ENCODE data around the gene AUTS2. TPM values are rescaled to one million over a fixed set of nuclear protein-coding genes. Genes with fewer than 3 reads are reported as not detected.

AUTS2 gene
- total and polyA plus RNA-seq, 2 experiments from 2014 or later, result 32.0 to 91.0 TPM

- Mint-ChIP-seq H3K4me1 (peaks cover 36% of the 10 kb centered on the region), H3K27me3 (ENCODE audit: insufficient read depth, low read depth, poor library complexity) (peaks cover 4% of the 10 kb centered on the region), H3K4me3 (no peak overlapping the region), H3K9me3 (no peaks in the 10 kb centered on the region; the same call in 2 of the 3 replicates), H3K36me3 (ENCODE audit: low read depth) (no peaks in the 10 kb centered on the region; the same call in 2 of the 3 replicates), H3K27ac (no peak overlapping the region)
- no peaks in the 10 kb centered on the region for H3K27me3 ChIP-seq (ENCODE audit: insufficient read depth)
- TF ChIP-seq EZH2phosphoT487 (IDR thresholded peaks at IDR 0.05; ENCODE audit: unreplicated experiment) (no peak), JUNB (IDR thresholded peaks at IDR 0.05; ENCODE audit: unreplicated experiment) (no peak), POLR2AphosphoS5 (IDR thresholded peaks at IDR 0.05; ENCODE audit: low read depth) (no peak), EZH2 (IDR thresholded peaks at IDR 0.05; ENCODE audit: low read depth, unreplicated experiment) (no peak), ZNF114 (CRISPR knock-in tag; IDR thresholded peaks at IDR 0.05) (no peak), STAT1 (IDR thresholded peaks at IDR 0.05; ENCODE audit: unreplicated experiment) (no peak), NANOG (IDR thresholded peaks at IDR 0.05; ENCODE audit: borderline replicate concordance) (no peak), CTCF (conservative IDR thresholded peaks at IDR 0.05; ENCODE audit: low read depth in 2 of 2) (no peak), ZNF331 (CRISPR knock-in tag; IDR thresholded peaks at IDR 0.05; ENCODE audit: low read depth) (no peak), ZNF462 (CRISPR knock-in tag; IDR thresholded peaks at IDR 0.05) (no peak), REST (IDR thresholded peaks at IDR 0.05; ENCODE audit: unreplicated experiment) (no peak), CREB1 (CRISPR knock-in tag; IDR thresholded peaks at IDR 0.05; ENCODE audit: low read depth) (no peak)
- TF ChIP-seq, protein P1, sequence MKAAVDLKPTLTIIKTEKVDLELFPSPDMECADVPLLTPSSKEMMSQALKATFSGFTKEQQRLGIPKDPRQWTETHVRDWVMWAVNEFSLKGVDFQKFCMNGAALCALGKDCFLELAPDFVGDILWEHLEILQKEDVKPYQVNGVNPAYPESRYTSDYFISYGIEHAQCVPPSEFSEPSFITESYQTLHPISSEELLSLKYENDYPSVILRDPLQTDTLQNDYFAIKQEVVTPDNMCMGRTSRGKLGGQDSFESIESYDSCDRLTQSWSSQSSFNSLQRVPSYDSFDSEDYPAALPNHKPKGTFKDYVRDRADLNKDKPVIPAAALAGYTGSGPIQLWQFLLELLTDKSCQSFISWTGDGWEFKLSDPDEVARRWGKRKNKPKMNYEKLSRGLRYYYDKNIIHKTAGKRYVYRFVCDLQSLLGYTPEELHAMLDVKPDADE (IDR thresholded peaks at IDR 0.05), result no peak
- H3F3A ChIP-seq (replicated peaks; ENCODE audit: low read depth), result no peaks in the 10 kb centered on the region
- H3K4me3 ChIP-seq, result no peak overlapping the region
- peaks cover 4% of the 10 kb centered on the region; the same call in 1 of the 2 replicates for H3K9me2 ChIP-seq (ENCODE audit: insufficient read depth)
- H3K79me2 ChIP-seq (replicated peaks; ENCODE audit: insufficient read depth), result no peaks in the 10 kb centered on the region
- H3K4me2 ChIP-seq, result no peak overlapping the region
- H4K20me1 ChIP-seq (replicated peaks; ENCODE audit: insufficient read depth), result no peaks in the 10 kb centered on the region
- no peak for DNase-seq (ENCODE audit: low spot score)
- no peak overlapping the region for H3K27ac ChIP-seq (ENCODE audit: low read depth)
- peaks cover 34% of the 10 kb centered on the region for H3K4me1 ChIP-seq (ENCODE audit: insufficient read depth)
- H3K36me3 ChIP-seq (ENCODE audit: insufficient read depth), result no peaks in the 10 kb centered on the region
- H2AFZ ChIP-seq, result no peak overlapping the region
- no peak for ATAC-seq
These were observed 220.5 kb downstream of the AUTS2 start for GRCh38 chr7:69818636-69819332.

Measured in GM23338 (cell line).